ENCODE results near the gene ENDOV.

The ENDOV gene

GRCh38 chr17:80433916-80434666 is 19.1 kb downstream of the ENDOV start:
- DNase-seq (ENCODE audit: extremely low spot score) = no peak
- TF ChIP-seq ARNT (IDR thresholded peaks at IDR 0.05) (no peak), FOXA1 (IDR thresholded peaks at IDR 0.05) (no peak), BHLHE40 (IDR thresholded peaks at IDR 0.05; ENCODE audit: borderline replicate concordance) (no peak), FOXM1 (IDR thresholded peaks at IDR 0.05; ENCODE audit: borderline replicate concordance) (no peak), SUZ12 (IDR thresholded peaks at IDR 0.05) (no peak), ZNF384 (IDR thresholded peaks at IDR 0.05) (no peak), ELF4 (IDR thresholded peaks at IDR 0.05) (no peak), TARDBP (IDR thresholded peaks at IDR 0.05) (no peak), L3MBTL2 (conservative IDR thresholded peaks at IDR 0.05) (no peak), FOXK2 (IDR thresholded peaks at IDR 0.05) (no peak), NFRKB (IDR thresholded peaks at IDR 0.05) (no peak), LEF1 (IDR thresholded peaks at IDR 0.05; ENCODE audit: borderline replicate concordance) (no peak), PKNOX1 (IDR thresholded peaks at IDR 0.05) (no peak), SP1 (IDR thresholded peaks at IDR 0.05) (no peak), CTBP1 (IDR thresholded peaks at IDR 0.05; ENCODE audit: borderline replicate concordance) (no peak)
- ChIA-PET POLR2A (interaction anchor here (0.6 to 1.4 kb wide), 2 partner anchors 19 to 20 kb away, joined by 3 to 6 read pairs; no protein-coding TSS in a partner anchor), CTCF (no interaction called here)

GRCh38 chr17:80437532-80437931 is 22.6 kb downstream of the ENDOV start:
- ChIA-PET POLR2A (interaction anchor here (0.8 to 3.3 kb wide), 2 partner anchors 15 to 18 kb away, joined by 3 to 16 read pairs; no protein-coding TSS in a partner anchor), CTCF (interaction anchor here (0.9 kb wide), 1 partner anchor 10 kb away, joined by 4 read pairs; no protein-coding TSS in a partner anchor)
- TF ChIP-seq BHLHE40 (IDR thresholded peaks at IDR 0.05; ENCODE audit: borderline replicate concordance) (no peak), LEF1 (IDR thresholded peaks at IDR 0.05; ENCODE audit: borderline replicate concordance) (no peak), SUZ12 (IDR thresholded peaks at IDR 0.05) (no peak), FOXA1 (IDR thresholded peaks at IDR 0.05) (no peak), L3MBTL2 (conservative IDR thresholded peaks at IDR 0.05) (no peak), TARDBP (IDR thresholded peaks at IDR 0.05) (no peak), ARNT (IDR thresholded peaks at IDR 0.05) (no peak), FOXM1 (IDR thresholded peaks at IDR 0.05; ENCODE audit: borderline replicate concordance) (no peak)
- DNase-seq (ENCODE audit: extremely low spot score) = no peak

- POLR2A ChIA-PET = interaction anchor here (3.3 kb wide), 1 partner anchor 16 kb away, joined by 16 read pairs; no protein-coding TSS in a partner anchor
- no peak for DNase-seq (ENCODE audit: extremely low spot score)
- TF ChIP-seq BHLHE40 (IDR thresholded peaks at IDR 0.05; ENCODE audit: borderline replicate concordance) (no peak), ZNF384 (IDR thresholded peaks at IDR 0.05) (no peak), TARDBP (IDR thresholded peaks at IDR 0.05) (no peak), LEF1 (IDR thresholded peaks at IDR 0.05; ENCODE audit: borderline replicate concordance) (no peak), FOXA1 (IDR thresholded peaks at IDR 0.05) (no peak), FOXM1 (IDR thresholded peaks at IDR 0.05; ENCODE audit: borderline replicate concordance) (no peak), SP1 (IDR thresholded peaks at IDR 0.05) (no peak), HDGF (IDR thresholded peaks at IDR 0.05; ENCODE audit: borderline replicate concordance) (no peak), PKNOX1 (IDR thresholded peaks at IDR 0.05) (no peak), ARNT (IDR thresholded peaks at IDR 0.05) (no peak), NFRKB (IDR thresholded peaks at IDR 0.05) (no peak), SUZ12 (IDR thresholded peaks at IDR 0.05) (no peak)
- CTCF ChIA-PET = no interaction called here
Observed at GRCh38 chr17:80438806-80439205, 23.8 kb downstream of the ENDOV start.

- TF ChIP-seq ELF4 (IDR thresholded peaks at IDR 0.05) (no peak), FOXA1 (IDR thresholded peaks at IDR 0.05) (no peak), FOXM1 (IDR thresholded peaks at IDR 0.05; ENCODE audit: borderline replicate concordance) (no peak), ZNF384 (IDR thresholded peaks at IDR 0.05) (no peak), LEF1 (IDR thresholded peaks at IDR 0.05; ENCODE audit: borderline replicate concordance) (no peak), CTBP1 (IDR thresholded peaks at IDR 0.05; ENCODE audit: borderline replicate concordance) (no peak), FOXK2 (IDR thresholded peaks at IDR 0.05) (no peak), HDGF (IDR thresholded peaks at IDR 0.05; ENCODE audit: borderline replicate concordance) (no peak), SP1 (IDR thresholded peaks at IDR 0.05) (no peak), ARNT (IDR thresholded peaks at IDR 0.05) (no peak), L3MBTL2 (conservative IDR thresholded peaks at IDR 0.05) (no peak), NFRKB (IDR thresholded peaks at IDR 0.05) (no peak), TARDBP (IDR thresholded peaks at IDR 0.05) (no peak), SUZ12 (IDR thresholded peaks at IDR 0.05) (no peak), BHLHE40 (IDR thresholded peaks at IDR 0.05; ENCODE audit: borderline replicate concordance) (no peak), PKNOX1 (IDR thresholded peaks at IDR 0.05) (no peak)
- CTCF ChIA-PET = no interaction called here
- DNase-seq (ENCODE audit: extremely low spot score) = no peak
- POLR2A ChIA-PET = interaction anchor here (3.3 to 8.0 kb wide), 2 partner anchors 16 kb away, joined by 16 to 56 read pairs; no protein-coding TSS in a partner anchor
Observed at GRCh38 chr17:80439499-80439898, 24.5 kb downstream of the ENDOV start.

DNA sequence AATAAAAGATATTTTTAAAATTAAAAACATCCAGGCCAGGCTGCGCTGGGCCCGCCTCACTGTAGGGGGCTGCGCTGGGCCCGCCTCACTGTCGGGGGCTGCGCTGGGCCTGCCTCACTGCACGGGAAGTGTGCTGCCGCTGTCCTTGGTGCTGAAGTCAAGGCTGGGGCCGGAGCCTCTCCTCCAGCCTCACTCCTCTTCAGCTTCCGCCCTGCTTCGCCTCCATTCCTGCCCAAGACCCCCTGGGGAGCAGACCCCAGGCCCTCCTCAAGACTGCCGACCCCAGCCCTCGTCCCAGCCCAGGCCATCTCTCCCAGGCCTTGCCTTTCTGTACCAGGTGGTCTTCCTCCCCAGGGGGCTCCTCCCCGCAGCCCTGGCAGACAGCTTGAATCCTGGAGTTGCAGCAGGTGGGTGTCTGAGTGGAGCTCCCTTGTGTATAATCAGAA is 26.2 kb downstream of the ENDOV start:
- ChIA-PET CTCF (no interaction called here), POLR2A (interaction anchor here (8.0 kb wide), 1 partner anchor 14 kb away, joined by 56 read pairs; no protein-coding TSS in a partner anchor)
- TF ChIP-seq LEF1 (IDR thresholded peaks at IDR 0.05; ENCODE audit: borderline replicate concordance) (no peak), FOXM1 (IDR thresholded peaks at IDR 0.05; ENCODE audit: borderline replicate concordance) (no peak), SUZ12 (IDR thresholded peaks at IDR 0.05) (no peak), SP1 (IDR thresholded peaks at IDR 0.05) (no peak), L3MBTL2 (conservative IDR thresholded peaks at IDR 0.05) (no peak), ZNF384 (IDR thresholded peaks at IDR 0.05) (no peak), TARDBP (IDR thresholded peaks at IDR 0.05) (no peak), ELF4 (IDR thresholded peaks at IDR 0.05) (no peak), CTBP1 (IDR thresholded peaks at IDR 0.05; ENCODE audit: borderline replicate concordance) (no peak), BHLHE40 (IDR thresholded peaks at IDR 0.05; ENCODE audit: borderline replicate concordance) (no peak)
- peak; percentile 90 for DNase-seq (ENCODE audit: extremely low spot score)
